COR-L47 (cell line): ENCODE results near the gene RRP9.
"Not testable (repeated sequence)": the region's sequence is repeated elsewhere in the genome, so short reads cannot be mapped to it uniquely, and the experiment has no call there.

Experiments
- DNase-seq: peaks from one replicate; lab custom pipeline; 2025; lab: John Stamatoyannopoulos, UW

The RRP9 gene, protein sequence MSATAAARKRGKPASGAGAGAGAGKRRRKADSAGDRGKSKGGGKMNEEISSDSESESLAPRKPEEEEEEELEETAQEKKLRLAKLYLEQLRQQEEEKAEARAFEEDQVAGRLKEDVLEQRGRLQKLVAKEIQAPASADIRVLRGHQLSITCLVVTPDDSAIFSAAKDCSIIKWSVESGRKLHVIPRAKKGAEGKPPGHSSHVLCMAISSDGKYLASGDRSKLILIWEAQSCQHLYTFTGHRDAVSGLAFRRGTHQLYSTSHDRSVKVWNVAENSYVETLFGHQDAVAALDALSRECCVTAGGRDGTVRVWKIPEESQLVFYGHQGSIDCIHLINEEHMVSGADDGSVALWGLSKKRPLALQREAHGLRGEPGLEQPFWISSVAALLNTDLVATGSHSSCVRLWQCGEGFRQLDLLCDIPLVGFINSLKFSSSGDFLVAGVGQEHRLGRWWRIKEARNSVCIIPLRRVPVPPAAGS

DNA sequence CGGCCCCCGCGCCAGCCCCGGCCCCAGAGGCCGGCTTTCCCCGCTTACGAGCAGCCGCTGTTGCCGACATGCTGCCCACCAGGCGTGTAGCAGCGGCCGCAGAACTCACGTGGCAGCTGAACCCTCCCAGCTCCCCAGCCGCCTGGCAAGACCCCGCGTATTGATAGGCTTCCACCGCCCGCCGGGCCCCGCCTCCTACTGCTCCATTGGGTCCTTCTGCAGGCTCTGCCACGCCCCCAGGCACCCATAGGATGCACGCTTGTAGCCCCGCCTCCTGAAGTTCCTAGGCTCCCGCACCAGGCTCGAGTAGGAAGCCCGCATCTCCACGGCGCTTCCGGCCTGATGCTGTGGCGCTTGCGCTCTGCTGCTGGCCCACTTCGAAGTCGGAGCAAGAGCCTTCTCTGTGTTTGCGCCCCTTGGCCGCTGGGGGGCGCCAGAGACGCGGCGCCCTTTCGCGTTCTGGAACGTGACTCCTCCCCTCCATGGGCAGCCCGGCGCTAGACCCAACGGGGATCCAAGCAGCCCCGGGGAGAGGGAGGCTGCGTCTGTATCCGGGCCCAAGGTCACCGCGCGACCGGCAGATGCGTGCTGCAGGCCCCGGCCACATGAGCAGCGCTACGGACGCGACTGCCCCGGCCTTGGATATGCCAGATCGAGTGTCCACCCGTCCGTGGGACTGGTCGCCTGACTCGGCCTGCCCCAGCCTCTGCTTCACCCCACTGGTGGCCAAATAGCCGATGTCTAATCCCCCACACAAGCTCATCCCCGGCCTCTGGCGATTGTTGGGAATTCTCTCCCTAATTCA lies at the start of gene RRP9, which contains the start of gene PARP3:
TSS of gene RRP9 (minus strand) at position 107 of the 805 bp plus-strand sequence. CDS start at position 70, 37 bp downstream.
TSS of gene PARP3 (plus strand) at position 566 of the 805 bp plus-strand sequence. CDS start 993 bp downstream, outside the sequence.
- DNase-seq, result peak; percentile 97

DNA sequence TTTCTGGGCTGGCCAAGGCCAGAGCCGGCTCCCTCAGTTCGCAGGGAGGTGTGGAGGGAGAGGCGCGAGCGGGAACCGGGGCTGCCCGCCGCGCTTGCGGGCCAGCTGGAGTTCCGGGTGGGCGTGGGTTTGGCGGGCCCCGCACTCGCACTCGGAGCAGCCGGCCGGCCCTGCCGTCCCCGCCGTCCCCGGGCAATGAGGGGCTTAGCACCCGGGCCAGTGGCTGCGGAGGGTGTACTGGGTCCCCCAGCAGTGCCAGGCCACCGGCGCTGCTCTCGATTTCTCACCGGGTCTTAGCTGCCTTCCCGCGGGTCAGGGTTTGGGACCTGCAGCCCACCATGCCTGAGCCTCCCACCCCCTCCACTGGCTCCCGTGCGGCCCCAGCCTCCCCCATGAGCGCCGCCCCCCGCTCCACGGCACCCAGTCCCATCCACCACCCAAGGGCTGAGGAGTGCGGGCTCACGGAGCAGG lies 48.8 kb upstream of the RRP9 start:
- not testable (repeated sequence) for DNase-seq

DNA sequence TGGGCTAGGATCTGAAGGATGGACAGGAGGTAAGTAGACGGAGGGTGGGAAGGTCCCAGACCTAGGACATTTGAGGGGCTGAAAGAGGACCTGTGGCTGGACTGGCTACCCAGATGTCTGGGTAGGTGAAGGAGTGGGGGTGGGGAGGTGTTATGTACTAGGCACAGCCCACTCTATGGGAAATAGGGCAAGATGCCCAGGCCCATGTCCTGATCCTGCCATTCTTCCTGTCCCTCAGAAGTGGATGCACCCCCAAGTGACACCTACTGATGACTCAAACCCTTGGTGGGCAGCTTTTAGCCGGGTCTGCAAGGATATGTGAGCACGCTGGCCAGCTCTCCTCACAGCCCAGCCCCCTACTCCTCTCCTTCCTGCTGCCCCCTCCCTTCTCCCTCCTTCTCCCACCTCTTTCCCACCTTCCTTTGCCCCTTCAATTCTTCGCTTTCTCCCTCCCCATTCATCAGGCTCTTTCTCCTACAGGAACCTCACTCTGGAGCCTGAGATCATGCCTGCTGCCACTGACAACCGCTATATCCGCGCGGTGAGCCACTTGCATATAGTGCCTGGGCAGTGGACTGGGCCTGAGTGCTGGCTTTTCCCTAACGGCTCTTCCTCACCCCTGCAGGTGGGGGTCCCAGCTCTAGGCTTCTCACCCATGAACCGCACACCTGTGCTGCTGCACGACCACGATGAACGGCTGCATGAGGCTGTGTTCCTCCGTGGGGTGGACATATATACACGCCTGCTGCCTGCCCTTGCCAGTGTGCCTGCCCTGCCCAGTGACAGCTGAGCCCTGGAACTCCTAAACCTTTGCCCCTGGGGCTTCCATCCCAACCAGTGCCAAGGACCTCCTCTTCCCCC lies 46.8 kb upstream of the RRP9 start:
- no peak for DNase-seq

DNA sequence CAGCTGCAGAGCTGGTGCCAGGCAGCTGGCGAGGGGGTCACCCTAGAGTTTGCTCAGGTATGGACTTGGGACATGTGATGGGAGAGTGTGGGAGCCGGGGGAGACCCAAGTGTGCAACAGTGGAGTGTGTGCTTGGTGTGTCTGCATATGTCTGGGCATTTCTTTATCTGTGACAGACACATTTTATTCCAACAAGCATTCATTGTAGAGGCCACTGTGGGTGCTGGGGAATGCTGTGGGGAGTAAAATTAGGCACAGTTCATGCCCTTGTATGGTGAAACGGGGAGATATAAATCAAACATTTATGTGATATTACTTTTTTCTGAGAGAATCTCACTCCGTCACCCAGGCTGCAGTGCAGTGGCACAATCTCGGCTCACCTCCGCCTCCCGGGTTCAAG lies 45.9 kb upstream of the RRP9 start:
- no peak for DNase-seq

DNA sequence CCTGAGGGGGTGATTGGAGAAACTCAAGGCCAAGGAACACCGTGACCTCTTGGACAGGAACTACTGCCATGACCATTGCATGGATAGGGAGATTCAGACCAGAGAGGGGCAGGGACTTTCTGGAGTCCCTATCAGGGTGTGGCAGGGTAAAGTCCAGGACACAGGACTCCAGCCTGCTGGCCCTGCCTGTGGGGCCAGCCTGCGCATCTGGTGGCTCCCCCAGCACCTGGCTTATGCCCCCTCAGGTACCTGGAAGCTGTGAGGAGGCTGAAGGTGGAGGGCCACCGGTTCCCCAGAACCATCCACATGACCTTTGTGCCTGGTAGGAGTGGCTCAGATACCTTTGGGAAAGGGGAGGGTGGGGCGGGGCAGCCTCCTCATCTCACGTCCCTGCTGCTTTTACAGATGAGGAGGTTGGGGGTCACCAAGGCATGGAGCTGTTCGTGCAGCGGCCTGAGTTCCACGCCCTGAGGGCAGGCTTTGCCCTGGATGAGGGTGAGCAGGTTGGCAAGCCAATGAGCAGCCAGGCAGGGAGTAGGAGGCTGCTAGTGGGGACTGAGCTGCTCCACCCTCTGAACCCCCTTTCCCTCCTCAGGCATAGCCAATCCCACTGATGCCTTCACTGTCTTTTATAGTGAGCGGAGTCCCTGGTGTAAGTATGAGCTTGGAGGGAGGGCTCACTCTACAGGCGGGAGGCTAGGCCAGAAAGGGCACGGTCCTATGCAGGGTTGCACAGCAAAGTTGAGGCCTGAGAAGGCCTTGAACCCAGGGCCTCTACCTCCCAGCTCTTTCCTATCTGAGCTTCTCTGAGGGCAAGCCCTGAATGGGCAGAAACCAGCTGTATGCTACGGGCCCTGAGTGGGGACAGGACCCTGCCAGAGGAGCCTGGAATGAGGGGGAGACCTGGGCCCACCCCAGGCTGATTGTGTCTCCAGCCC lies 44.6 kb upstream of the RRP9 start:
- no peak for DNase-seq

DNA sequence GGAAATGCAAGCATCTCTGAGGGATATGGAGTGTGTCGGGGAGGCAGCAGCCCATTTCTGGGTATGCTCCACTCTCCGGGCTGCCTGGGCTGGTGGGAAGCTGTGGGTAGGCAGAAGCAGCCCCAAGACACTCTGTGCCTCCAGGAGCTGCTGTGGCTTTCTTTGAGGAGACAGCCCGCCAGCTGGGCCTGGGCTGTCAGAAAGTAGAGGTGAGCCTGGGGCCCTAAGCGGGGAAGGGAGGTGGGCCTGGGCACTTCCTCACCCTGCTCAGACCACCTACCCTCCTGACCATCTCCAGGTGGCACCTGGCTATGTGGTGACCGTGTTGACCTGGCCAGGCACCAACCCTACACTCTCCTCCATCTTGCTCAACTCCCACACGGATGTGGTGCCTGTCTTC lies 43.4 kb upstream of the RRP9 start:
- DNase-seq, result no peak

DNA sequence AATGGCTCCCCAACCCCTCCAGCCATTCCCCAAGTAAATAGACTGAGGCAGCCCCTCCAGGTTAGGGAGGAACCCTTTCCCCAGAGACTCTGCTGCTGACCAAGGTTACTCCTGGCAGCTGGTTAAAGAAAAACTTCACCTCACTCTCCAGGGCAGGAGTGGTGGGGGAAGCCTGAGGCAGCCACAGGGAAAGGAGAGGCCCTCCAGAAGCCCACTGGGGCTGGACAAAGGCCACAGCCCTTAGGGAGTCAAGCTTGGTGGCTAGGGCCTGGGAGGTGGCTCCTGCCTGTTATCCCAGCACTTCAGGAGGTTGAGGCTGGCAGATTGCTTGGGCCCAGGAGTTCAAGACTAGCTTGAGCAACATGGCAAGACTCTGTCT lies 42.6 kb upstream of the RRP9 start:
- no peak for DNase-seq

DNA sequence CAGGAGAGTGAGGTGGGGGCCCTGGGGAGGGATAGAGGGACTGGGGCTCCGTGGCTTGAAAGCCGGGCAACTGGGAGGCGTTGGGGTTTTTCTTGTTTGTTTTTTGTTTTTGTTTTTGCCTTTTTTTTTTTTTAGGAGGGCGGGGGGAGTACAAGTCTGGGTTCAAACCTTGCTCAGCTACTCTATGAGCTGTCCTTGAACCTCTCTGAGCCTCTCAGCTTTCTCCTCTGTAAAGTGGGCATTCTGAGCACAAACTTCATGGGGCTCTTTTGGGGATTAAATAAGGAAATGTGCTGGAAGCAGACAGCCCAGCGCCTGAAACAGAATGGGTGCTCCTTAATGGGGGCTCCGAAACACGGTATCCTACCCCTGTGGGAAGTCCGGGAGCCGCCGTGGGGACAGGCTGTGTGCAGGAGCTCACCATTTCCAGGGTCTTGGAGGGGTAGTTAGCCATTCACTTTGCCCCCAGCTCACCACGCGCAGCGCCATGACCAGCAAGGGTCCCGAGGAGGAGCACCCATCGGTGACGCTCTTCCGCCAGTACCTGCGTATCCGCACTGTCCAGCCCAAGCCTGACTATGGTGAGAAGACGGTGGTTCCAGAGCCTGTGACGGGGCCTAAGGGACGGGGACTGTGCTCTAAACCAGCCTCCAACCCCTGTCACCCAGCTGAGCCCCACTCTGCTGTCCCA lies 42.0 kb upstream of the RRP9 start:
- DNase-seq, result no peak

DNA sequence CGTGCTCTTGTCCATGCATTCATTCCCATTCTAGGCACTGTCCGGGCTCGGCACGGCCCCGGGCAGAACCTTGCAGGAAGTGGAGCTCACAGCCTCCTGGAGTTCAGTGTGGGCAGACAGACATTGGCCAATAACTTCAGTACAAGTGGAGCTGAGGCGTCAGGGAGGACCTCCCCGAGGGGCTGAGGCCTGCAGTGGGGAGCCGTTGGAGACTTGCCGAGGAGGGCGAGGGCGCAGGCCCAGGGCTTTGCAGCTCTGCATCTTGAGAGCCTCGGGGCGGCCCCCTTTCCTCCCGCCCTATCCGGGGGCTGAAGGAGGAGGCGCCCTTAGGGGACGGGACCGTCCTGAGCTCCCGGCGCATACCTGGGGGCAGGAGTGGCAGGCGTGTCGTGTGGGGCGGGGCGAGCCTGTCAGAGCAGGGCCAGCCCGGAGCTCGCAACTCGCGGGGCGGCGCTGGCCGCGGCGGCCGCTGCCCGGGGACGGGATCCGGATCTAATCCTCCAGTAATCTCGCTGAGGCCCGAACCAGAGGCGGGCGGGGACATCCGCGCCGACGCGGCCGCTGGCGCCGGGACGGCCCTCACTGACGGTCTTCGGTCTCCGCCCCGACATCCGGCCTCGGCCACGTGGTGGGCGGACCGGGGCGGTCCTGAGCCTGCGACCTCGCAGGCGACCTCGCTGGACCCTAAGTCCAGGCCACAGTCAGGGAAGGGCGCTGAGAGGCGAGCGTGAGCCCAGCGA lies 41.3 kb upstream of the RRP9 start, which contains the start of gene ACY1:
TSS of gene ACY1 (plus strand) at position 698 of the 740 bp plus-strand sequence. CDS start 530 bp downstream, outside the sequence.
- no peak for DNase-seq

DNA sequence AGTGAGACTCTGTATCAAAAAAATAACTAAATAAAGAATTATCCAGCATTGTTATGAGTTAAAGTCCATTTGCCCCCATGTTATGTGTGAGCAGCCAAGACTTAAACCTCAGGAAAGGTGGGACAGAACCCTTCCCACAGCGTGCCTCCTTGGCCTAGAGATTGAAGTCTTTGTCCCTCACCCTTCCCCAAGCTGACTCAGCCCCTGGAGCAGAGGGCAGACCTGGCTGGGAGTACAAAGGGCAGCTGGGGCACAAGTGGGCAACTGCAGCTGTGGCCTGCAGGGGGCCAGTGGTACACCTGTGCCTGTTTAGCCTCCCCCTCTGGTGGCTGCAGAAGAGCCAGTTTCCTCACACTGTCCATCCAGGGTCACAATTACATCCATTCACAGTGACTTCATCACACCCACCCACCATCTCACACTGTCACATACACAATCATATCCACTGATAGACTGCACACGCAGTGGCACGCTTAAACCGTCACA lies 40.7 kb upstream of the RRP9 start:
- DNase-seq, result peak; percentile 21

DNA sequence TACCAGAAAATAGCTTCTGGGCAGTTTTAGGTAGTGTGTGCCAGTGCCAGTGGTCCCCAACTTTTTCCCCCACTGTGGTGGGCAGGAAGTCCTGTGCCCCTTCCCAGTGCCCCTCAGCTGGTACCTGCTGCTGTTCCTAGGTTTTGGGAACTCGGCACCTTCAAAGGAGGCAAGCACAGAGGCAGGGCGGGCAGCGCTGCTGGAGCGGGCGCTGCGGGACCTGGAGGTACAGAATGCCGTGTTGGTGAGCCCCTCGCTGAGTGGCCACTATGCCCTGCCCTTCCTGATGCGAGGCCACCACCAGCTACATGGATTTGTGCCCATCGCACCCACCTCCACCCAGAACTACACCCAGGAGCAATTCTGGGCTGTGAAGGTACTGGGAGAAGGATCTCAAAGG lies 38.5 kb upstream of the RRP9 start:
- no peak for DNase-seq

DNA sequence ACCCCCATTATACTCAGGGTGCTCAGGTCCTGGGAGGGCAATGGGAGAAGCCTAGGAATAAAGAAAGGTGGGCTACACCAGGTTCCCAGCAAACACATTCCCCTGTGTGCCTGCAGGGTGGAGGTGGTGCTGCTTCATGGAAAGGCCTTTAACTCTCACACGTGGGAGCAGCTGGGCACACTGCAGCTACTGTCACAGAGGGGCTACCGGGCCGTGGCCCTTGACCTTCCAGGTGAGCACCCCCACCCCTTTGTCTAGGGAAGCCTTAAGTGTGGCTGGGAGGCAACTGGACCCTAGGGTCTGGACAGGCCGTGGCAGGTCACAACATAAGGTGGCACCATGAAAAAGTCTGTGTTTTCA lies 36.4 kb upstream of the RRP9 start:
- DNase-seq, result no peak

DNA sequence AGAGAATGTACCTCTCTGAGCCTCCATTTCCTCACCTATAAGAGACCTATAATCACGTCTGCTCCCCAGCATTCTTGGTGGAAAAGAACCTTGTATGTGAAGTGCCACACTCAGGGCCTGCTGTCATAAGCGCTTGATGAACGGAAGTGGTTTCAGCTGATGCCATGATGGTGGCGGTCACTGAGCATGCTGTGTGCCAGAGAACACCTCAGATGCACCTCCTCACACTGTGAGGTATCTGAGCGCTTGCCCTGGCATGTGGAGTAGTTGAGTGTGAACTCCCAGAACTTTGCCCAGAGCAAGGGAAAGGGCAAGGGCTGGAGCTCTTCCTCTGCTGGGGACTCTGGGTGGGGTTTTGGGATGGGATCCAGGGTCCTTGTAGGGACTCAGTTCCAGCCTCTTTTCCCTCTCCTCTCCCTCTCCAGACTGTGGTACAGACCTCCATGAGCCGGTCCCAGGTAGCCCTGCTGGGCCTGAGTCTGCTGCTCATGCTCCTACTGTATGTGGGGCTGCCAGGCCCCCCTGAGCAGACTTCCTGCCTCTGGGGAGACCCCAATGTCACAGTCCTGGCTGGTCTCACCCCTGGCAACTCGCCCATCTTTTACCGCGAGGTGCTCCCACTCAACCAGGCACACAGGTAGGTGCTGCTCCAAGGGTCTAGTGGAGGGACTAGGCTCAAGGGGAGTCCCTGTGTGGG lies 35.9 kb upstream of the RRP9 start:
- no peak for DNase-seq

DNA sequence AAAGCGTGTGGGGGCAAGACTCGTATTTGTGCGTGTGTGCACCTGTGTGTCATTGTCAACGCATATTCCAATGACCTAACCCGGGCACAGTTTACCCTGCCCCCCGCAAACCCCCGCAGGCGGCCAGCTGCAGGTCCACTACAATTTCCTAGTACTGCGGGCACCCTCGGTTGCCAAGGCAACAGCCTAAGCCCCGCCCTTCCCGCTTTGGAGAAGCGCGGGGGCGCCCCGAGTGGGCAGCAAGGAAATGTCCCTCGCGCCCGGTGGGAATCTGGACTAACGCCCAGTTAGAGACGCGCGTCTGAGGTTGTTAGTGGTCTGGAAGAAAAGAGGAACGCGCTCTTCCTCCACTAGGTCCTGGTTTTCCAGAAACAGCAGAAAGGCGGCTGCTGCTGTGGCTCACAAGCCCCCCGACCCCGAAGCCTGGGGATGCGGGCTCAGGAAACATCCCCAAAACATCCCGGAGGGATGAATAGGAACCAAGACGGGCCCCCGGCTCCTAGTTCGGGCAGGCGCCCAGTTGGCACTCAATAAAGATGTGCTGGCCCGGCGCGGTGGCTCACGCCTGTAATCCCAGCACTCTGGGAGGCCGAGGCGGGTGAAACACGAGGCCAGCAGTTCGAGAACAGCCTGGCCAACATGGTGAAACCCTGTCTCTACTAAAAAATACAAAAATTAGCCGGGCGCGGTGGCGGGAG lies 34.3 kb upstream of the RRP9 start:
- DNase-seq, result peak; percentile 82

DNA sequence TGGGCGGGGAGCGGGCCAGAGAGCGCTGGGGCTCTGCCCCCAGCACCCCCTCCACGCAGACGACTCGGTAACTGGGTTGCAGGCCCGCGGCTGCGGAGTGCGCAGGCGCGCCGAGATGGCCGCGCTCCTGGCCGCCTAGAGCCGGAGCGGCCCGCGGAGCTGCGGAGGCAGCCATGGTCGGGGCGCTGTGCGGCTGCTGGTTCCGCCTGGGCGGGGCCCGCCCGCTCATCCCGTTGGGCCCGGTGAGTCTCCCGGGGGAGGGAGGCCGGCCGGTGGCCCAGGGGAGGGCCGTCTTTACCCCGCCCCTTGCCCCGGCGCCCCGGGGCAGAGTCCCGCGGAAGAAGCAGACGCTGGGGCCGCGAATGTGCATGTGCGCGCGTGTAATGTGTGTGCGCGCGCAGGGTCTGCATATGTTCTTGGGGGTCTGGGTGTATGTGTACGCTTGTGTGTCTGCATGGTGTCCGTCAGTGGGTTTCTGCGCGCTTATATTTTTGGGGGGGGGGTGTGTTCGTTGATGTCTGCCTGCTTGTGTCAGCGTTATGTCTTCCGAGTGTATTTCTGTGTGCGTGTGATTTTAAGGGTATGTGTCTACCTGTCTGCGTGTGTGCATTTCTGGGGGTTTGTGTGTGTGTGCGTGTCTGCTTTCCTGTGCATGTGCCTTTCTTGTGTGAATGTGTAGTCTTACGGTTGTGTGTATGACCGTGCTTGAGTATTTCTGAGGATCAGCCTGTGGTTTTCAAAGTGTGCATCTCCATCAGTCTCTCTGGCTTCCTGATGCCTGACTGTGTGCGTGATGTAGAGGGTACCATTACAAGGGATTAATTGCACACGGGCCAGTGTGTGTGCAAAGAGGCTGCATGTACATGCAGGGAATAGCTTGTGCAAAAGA lies 33.5 kb upstream of the RRP9 start, which contains the start of gene ABHD14A:
TSS of gene ABHD14A (plus strand) at position 102 of the 889 bp plus-strand sequence. CDS start at position 174, 72 bp downstream.
- peak; percentile 35 for DNase-seq

DNA sequence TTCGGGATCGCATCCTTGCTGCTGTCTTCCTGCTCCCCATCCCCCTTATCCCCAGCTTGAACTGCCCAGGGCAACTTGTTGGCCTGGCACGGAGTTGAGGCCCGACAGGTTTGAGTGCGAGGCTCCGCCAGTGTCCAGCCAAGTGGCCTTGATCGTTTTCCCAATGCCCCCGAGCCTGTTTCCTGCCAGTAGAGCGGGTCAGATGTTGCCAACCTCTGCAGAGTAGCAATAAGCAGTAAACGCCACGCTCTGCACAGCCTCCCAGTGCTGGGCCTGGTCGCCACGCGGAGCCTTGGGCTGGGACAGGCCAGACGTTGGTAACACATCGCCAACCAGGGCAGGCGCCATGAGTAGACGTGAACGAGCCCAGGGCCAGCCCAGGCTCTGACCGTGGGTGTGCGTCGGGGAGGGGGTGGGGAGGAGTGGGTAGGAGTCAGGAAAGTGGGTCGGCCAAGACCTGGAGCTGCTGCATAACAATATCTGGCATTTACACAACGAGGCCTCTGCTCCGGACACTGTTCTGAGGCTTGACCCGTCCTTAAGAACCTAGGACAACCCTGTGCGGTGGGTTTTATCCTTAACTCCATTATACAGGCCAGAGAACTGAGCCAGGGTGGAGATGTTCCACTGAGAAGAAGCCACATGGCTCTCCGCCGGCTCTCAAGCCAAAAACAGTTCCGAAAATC lies 32.7 kb upstream of the RRP9 start:
- no peak for DNase-seq
